22Rv1 (cell line): ENCODE data around the gene HDHD3.

Source experiments
- ZFX ChIP-seq: fragments of 450-650 bp; IDR thresholded peaks from 2 replicates; pipeline ENCODE4 v1.6.1; 2017; ENCODE audit warnings: antibody characterized with exemption, borderline replicate concordance
- TF ChIP-seq, protein P1 (sequence below): fragments of 450-650 bp; IDR thresholded peaks from 2 replicates; pipeline ENCODE4 v1.5.1; 2017; ENCODE audit warnings: mild to moderate bottlenecking

DNA sequence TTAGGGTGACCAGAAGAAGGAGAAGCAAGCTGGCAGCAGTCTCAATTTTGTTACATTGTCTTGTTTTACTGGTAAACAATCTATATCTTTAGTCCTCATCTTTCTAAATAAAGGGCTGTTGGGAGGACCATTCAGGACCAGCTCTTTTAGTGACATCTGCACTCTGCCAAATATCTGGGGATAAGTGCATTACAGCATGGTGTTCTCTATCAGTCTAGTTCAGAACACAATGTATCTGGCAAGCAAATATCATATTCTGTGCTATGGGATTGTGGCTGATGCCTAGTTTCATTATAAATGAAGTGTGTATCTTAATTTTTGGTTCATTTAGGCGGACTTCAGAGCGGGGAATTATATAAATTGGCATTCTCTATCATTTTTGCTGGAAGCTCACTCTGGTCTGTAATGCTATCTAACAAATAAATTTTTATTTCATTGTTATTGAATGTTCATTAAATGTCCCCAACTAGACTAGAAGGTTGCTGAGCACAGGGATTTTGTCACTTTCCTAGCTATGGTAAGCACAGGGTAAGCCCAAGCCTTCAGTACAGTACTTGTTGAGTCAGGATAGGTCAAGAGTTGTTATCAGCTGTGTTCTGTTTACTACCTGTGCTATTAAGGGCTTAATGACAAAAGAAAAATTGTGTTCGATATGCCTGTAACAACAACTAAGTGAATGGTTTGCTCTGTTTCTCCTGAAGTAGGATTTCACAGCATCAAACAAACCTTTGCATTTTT lies 48.6 kb downstream of the HDHD3 start:
- TF ChIP-seq, protein P1, sequence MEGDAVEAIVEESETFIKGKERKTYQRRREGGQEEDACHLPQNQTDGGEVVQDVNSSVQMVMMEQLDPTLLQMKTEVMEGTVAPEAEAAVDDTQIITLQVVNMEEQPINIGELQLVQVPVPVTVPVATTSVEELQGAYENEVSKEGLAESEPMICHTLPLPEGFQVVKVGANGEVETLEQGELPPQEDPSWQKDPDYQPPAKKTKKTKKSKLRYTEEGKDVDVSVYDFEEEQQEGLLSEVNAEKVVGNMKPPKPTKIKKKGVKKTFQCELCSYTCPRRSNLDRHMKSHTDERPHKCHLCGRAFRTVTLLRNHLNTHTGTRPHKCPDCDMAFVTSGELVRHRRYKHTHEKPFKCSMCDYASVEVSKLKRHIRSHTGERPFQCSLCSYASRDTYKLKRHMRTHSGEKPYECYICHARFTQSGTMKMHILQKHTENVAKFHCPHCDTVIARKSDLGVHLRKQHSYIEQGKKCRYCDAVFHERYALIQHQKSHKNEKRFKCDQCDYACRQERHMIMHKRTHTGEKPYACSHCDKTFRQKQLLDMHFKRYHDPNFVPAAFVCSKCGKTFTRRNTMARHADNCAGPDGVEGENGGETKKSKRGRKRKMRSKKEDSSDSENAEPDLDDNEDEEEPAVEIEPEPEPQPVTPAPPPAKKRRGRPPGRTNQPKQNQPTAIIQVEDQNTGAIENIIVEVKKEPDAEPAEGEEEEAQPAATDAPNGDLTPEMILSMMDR, result no peak
- TF ChIP-seq ZFX, result no peak
